LHCN-M2 (cell line): Measurements from ENCODE around the gene DIDO1. TPM values are rescaled to one million over a fixed set of nuclear protein-coding genes. Genes with fewer than 3 reads are reported as not detected.

Source experiments
- DNase-seq: peaks from one replicate; pipeline ENCODE4 v3.0.0-alpha.2; 2012; ENCODE audit warnings: low read depth
- total RNA-seq: library from RNA; depleted of rRNA; stranded (reverse); fragments of >200 nt; gene quantifications from 2 replicates; pipeline ENCODE4 v1.2.3, GENCODE V29; 2014

Gene DIDO1
- total RNA-seq, 1 experiment from 2014 or later = 33.1 TPM

DNA sequence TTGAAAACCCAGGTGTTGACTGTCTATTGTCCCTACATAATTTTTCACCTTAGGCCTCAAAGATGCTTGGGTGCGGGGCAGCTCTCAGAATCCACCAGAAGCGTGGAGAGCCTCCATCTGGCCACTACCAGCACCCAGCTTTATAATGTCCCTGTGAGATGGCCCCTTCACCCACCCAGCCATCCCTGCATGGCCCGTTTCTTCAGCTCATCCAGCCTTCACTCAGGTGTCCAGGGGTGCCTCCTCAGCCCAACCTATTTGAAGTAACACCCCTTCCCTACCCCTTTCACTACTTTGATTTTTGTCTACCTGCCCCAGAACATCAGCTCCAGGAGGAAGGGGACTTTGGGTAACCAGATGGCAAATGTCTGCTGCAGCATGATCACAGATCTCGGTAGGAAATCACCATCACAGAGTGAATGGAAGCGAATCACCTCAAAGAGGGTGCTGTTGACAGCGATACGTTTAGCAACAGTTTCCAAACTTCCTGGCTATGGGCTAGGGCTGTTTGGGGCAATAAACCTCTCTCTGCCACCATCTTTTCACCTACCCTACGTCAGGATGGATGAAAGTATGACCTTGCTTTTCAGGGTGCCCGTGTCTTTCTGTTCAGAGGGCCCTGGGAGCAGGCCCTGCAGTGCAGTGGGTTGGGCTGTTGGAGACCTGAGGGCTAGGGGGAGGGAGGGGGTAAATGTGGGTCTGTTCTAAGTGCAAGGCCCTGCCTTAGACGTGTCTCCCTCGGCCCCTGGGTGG is 25.0 kb upstream of the DIDO1 start:
- no peak for DNase-seq

DNA sequence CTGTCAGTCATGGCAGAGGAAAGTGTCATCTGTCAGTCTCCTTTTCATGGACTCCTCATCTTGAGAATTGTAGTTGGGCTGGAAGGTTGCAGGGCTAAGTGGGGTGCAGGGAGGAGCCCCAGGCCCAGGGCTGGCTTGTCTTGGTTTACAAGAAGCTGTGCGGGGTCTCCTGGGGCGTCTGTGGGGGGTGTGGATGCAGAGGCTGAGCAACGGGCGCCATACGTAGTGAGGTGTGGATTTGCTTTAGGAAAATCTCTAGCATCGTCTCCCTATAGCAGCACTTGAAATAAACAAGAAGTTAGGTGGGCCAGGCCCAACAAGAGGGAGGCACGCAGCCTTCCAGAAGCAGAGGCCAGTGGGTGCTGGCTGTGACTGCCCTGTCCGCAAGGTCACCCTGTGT is 24.4 kb upstream of the DIDO1 start:
- no peak for DNase-seq

DNA sequence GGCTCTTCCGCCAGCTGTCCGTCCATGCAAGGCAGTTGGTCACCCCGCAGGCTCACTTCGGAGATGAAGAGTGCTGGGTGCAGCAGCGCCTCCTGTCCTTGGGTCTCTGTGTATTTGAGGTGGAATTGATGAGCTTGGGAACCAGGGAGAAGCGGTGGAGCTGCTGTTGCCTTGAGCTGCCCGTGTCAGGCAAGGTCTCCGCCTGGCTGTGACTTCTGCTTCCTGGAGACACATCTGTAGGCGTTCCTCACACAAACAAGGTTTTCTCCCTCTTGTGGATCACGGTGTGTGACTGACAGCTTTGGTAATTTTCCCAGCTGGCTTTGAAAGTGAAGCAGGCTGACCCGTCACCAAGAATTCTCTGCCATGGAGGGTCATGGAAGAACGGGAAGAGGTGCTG is 23.7 kb upstream of the DIDO1 start:
- DNase-seq = no peak

DNA sequence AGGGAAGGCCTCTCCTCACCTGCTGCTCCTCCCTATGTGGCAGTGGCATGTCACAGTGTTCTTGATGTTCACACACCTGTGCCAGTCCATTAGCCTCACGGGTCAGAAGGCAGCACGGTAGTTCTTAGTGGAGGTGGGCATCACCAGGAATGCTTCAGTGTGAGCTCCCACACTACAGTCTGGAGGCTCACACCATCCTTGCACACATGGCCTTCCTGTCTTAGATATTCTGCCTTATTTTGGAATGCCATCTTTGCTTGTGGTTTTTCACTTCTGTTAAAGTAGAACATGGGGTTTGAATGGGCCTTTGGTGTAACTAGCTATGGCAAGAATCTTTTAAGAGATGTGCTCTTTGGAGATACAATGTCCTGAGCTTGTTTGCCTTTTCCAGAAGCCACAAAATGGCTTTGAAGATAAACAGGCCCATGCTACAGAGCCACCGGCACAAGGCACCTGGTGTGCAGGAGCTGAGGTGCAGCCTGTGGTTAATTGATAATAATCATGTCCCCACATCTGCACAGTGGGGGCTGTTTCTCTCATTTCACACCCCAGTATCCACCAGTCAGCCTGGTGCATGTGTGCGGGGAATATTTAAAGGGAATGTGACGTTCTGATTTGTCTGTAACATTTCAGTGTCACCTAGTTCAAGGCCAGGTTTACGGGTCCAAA is 23.0 kb upstream of the DIDO1 start:
- DNase-seq = no peak

DNA sequence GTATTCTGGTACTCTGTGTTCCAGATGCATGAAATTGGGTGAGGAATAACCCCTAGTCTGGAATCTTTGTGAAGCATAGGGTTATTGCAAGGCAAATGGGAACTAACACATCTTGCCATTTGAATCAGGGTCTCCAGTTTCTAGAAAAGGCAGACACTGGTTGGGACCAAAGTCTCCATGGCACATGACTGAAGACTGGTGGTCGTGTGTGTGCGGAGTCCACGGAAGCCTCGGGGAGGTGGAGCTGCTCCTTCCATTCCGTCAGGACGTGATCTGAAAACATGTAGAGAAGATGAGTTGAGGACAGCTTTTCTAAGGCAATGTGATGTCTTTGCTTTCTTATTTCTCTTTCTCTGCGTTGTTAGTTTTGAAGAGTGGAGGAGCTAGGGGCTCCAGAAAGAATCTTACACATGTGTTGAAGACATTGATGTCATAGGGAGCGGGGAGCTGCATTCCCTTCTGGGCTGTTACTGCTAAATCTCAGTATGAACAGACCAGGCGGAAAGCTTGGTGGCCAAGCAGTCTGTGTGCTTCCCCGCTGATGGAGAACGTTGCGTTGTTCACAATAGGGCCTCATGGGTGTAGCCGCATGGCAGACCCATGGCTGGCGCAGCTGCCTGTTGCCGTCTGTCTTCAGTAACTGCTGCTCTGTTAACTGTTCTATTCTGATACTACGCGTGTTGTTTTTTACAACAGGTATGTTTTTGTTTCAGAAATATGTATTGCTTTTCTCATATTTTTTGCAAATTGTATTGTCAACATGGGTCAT is 21.4 kb upstream of the DIDO1 start:
- no peak for DNase-seq

DNA sequence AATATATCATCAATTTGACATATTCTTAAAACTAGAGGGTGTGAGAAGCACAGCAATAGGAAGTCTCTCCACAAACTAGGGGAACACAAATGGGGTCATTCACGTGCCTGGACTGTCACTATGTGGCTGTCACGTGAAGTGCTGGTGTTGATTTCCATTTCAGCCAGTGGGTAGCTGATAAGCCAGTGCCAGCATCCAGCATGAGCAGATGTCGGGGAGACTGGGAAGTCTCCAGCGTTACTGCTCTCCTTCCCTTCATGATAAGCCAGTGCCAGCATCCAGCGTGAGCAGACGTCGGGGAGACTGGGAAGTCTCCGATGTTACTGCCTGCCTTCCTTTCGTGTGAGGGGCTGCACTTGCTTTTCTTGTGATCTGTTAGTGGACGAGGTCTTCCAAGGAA is 20.6 kb upstream of the DIDO1 start:
- DNase-seq = no peak

DNA sequence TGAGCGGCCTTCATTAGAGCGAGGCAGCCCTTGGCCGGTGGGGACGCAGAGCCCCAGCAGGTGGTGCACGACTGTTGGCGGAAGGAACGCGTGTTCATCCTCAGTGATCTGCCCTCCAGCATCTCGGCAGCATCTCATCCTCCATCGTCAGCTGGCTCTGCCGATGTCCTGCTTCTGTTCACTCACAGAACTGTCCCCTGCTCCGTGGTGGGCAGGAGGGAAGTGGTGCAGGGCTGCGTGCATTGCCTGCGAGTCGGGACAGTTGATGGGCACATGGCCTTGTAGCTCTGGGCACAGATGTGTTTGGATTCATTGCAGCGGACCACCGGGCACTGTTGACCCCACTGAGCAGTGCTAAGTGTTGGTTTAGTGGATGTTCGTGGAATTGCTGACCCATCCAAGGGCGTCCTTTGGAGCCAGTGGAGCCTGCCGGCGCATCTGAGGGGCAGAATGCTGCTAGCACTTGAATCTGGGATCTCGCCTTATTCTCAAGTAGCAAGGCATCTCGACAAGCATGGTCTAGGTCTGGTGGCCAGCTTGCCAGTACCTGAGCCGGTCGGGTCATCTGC is 19.6 kb upstream of the DIDO1 start:
- DNase-seq = no peak

DNA sequence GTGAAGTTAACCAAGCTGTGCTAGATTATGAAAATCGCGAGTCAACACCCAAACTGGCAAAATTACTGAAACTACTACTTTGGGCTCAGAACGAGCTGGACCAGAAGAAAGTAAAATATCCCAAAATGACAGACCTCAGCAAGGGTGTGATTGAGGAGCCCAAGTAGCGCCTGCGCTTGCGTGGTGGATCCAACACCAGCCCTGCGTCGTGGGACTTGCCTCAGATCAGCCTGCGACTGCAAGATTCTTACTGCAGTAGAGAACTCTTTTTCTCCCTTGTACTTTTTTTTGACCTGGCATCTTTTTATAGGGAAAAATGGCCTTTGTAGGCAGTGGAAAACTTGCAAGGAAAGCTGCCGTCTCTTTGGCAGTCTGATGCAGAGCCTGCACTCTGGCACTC is 18.4 kb upstream of the DIDO1 start:
- no peak for DNase-seq

DNA sequence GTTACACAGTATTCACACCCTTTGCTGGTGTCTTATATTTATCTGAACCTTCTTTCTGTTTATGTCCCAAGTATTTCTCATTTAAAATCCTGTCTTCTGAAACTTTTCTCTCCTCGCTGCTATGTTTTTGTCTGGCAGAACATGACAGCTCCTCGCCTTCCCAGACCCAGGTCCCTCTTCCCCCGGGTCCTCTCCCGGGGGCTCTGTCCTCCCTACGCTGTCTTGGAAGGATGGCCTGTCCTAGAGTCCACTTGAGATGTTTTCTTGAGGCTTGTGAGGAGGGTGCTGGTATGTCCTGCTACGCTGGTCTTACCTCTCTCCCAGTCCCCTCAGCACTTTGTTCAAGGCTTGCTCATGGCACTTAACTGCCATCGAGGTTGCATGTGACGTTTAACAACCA is 17.9 kb upstream of the DIDO1 start:
- no peak for DNase-seq

DNA sequence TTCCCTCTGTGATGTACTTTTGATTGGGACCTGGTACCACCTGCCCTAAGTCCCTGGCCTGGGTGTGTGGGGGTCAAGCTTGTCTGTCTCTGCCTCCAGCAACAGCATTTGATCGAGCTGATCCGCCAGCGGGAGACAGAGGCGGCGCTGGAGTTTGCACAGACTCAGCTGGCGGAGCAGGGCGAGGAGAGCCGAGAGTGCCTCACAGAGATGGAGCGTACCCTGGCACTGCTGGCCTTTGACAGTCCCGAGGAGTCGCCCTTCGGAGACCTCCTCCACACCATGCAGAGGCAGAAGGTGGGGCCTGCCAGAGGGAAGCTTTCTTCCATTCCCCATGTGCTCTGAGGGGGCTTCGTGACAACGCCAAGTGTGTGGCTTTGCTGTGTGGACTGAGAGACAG is 17.1 kb upstream of the DIDO1 start:
- DNase-seq = no peak

DNA sequence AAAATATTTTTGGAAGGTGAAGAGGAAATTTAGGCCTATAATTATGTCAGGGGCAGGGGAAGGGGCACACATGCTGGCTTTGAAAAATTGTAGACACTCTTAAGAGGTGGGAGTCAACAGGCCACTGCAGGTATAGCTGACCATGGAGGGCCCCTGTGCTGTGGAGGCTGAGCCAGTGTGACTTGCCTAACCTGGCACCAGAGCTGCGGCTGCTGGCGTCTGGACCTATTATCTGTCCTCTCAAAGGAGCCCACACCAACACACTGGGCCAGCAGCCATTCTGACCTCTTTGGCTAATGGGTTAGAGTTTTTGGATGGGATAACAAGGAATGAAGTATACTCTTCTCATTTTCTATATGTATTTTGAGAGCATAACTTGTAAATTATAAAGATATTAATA is 16.2 kb upstream of the DIDO1 start:
- no peak for DNase-seq

DNA sequence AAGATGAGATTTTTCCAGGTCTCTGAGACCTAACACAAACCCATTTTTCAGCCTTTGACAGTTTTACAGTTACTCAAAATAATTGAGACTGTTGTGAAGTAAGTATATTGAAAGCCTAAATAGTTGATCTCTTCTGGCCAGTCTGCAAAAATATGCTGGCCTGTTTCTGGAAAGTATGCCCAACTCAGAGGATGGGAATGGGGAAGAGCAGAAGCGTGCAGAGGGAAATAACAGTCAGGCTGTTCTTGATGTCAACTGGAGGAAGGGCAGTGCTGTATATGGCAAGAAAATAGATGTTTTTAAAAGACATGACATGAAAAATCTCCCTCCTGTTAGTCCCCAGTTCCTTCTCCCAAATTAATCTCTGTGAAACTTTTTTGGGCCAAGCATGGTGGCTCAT is 15.5 kb upstream of the DIDO1 start:
- no peak for DNase-seq

DNA sequence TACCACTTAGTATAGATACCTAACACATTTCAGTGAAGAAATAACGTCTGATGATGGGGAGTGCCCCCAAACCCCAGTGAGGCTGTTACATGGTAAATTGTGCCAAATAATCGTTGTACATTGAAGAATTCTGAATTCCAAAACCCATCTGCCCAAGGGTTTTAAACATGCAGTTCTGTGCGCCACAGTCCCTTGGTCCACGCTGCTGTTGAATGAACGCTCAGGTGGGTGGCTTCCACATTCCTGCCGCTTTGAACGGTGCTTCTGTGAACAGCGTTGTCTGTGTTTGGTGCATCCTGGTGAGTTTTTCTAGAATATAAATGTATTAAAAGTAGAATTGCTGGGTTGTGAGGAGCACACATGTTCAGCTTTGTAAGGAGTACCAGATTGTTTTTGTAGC is 14.6 kb upstream of the DIDO1 start:
- DNase-seq = no peak

DNA sequence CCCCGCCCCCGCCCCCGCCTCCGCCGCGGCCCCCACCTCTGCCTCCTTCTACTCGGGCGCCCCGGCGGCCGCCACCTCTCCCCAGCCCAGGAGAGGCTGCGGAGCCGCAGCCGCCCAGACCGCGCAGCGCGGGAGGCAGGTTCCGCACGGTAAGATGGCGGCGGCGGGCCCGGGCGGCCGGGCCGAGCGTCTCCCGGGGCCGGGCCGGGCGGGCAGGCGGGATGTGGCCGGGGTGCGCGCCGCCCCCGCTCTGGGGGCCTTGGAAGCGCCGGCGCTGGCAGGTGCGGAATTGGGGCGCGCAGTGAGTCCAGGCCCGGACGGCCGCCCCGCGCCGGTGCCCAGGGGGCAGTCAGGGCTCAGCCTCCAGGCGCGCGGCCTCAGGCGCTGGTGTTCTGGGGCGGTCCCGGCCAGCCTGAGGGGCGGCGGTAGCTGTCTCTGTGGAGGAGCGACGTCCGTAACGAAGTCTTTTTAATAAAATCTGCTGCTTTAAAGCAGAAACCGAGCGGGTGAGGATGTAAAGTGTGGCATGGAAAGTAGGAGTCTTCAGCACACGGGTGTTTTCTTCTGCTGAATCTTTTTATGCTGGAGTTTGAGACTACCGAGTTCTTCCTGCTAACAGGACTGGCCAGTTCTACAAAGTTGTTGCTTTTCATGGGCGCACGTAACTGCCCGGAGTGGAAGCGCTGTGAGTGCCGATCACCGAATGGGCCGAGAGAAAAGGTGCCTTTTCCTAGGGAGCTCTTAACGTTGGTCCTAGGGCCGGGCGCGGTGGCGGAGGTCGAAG is 12.0 kb upstream of the DIDO1 start, which contains the start of gene GID8:
Gene GID8 (plus strand): TSS at position 43 of the 784 bp plus-strand sequence. CDS start 3,356 bp downstream, outside the sequence.
- peak; percentile 53 for DNase-seq

DNA sequence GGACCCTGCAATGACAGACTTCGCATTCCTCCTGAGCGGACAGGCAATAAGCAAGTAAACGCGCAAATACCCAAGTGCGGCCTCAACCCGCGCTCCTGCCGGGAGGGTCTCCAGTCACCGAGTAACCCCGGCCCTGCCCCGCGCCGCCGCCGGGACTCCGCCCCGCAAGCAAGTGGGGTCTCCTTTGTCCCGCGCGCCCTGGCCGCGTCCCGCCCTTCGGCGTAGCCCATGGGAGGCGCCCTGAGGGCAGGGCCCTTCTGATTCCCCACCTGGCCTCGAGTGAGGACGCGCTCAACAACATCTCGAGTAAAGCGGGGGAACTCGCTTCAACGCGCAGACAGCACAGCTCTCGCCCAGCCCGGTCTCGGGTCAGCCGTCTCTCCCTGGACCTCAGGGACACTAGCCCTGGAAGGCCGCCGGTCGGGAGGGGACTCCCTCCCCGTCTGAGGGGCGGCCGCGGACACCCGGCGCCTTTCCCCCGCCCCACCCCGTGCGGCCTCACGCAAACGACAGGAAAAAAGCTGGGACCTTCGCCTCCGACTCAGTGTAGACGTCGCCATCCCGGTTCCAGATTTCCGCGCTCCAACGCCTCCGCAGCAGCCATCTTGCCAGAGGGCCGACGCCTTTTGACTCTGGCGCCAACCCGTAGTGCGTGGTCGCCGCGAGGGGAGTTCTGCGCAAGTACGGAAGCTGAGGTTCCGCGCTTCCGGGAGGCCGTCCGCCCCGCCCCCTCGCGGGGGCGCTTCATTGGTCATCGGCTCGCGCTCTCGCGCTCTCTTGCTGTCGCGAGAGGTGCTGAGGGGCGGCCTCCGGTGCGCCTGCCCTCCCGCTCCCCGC is 11.2 kb upstream of the DIDO1 start:
- DNase-seq = peak; percentile 92

DNA sequence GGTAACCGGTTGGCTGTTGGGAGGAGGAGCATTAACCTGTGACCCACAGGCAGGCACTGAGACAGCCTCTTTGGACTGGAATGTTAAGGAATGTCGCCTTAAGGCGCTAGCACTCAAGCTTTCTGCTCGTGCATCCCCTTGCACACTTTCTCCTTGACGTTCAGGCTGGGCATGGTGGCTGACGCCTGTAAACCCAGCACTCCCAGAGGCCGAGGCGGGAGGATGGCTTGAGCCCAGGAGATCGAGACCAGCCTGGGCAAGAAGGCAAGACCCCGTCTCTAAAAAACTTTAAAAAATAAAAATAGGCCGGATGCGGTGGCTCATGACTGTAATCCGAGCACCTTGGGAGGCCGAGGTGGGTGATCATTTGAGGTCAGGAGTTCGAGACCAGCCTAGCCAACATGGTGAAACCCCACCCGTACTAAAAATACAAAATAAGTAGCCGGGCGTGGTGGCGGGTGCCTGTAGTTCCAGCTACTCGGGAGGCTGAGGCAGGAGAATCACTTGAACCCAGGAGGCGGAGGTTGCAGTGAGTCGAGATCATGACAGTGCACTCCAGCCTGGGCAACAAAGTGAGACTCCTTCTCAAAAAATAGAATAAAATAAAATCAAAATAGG is 9.8 kb upstream of the DIDO1 start:
- DNase-seq = no peak

DNA sequence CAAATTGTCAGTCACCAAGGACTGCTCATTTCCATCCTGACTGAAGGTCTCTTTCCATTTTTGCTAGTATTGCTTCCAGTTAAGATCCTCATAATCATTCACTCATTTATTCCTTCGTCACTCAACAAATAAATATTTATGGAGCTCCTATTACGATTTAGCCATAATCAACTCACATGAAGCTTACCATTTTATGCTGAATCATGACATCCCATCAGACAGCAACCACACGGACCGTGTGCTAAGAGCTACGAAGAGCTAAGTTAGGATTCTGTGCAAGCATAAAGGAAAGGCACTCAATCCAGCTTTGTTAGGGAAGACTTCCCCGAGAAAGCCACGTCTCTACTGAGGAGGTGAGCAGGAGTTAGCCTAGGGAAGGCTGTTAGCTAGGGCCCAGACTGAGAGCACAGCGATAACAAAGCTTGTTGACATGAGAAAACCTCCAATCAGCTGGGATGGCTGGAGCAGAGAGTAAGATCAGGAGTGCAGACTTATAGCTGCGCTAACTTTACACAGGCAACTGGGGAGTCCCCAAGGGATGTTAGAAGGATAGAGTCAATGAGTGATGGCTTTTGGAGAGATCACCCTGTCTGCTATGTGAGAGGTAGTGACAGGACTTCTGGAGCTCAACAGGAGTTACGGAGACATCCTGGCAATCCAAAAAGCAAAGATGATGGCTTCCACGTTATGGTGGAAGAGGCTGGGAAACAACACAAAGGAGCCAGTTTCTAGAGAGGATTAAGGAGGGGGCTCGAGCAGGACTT is 9.1 kb upstream of the DIDO1 start:
- DNase-seq = no peak

DNA sequence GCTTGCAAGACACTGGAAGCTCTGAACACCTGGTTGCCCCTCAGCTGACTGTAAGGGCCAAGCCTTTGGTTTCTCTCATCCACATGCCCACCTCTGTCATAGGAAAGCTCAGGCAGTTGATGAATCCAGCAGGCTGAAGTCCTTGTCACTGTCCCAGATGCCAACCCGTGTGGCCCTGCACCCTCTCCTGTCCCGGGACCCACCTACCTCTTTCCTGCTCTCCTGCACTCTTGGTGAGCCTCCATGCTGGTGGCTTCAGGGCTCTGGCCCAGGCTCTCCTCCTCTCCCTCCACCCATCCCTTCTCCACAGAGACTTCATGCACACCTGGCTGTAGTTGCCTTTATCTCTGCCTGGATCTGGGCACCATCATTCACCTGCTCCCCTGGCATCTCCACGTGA is 7.7 kb upstream of the DIDO1 start:
- DNase-seq = no peak

DNA sequence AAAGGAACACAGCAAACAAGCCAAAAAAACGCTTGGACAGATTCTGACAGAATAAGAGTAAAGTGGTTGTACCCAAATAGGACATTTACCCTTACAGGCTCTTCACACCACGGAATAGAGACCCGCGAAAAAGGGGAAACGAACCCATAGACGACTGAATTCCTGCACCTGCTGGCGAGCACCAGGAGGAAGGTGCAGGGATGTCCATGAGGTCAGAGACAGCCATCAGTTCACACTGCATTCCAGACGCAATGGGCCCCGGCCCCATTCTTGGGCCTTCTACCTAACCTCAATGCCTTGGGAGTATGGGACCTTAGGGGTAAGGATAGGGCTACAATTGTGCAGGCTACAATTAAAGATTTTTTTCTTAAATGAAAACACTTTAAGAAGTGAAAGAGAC is 5.2 kb upstream of the DIDO1 start:
- no peak for DNase-seq
